HG03469 (cell line): ENCODE data around the gene CCM2.

Experiments
- ATAC-seq: cut with Tn5 transposase; IDR thresholded peaks from one replicate; pipeline ENCODE4 v1.9.1; 2021; ENCODE audit warnings: mild to moderate bottlenecking, moderate library complexity, moderate number of reproducible peaks; ENCODE audit not compliant: unreplicated experiment

CCM2 gene

DNA sequence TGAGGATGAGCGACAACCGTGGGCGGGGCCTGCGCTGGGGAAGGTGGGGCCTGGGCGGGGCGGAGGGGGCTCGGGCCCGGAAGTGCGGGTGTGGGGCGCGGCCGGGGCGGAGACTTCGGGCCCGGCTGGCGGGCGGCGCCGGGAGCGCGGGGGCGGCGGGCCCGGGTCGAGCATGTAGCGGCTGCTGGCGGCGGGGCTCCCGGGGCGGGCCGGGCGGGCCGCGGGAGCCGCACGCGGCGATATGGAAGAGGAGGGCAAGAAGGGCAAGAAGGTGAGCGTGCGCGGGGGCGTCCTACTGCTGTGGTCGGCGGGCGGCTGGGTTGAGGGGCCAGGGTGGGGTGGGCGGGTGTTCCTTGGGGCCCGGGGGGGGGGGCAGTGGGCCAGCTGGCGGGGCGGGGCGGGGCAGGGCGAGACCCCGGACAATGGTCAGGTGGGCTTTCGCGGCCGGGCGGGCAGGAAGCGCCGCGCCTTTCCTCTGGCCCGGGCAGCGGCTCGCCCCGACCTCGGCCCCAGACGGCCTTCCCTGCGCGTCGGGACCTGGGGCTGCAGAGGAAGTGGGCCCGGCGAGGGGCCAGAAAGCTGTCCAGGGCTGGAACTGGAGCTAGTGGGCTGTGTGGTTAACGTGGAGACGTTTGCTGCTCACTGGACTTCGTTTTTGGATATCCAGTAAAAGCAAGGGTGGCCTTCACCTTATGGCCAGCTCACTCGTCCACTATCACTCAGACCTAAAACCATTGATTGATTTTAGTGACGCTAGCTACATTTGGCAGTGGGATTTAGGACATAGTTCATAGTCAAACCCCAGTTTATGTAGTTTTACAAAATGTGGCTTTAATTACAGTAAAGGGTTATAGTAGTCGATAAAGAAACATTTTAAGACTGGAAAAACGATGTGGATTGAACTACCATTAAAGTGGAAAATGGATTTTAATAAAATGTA lies at the start of gene CCM2:
Gene CCM2 (plus strand): TSS at position 109 of the 940 bp plus-strand sequence. CDS start 133 bp downstream, at position 242.
- no peak for ATAC-seq

DNA sequence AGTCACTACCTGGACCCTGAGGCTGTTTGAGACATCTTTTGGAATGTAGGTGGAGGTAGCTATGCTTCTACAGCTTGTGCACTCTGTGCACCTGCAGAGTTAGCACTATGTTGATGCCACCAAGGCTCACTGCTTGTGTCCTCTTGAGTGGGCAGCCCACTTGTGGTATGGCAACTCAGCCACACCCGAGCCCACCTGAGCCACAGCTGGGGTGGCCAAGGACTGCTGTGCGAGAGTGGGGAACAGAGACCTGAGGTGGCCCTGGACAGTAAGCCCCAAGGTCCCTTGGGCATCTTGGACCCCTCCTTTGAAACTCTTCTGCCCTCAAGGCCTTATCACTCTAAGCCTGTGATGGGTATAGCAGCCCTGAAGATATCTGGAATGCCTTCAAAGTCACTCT lies 46.8 kb upstream of the CCM2 start:
- ATAC-seq: no peak

DNA sequence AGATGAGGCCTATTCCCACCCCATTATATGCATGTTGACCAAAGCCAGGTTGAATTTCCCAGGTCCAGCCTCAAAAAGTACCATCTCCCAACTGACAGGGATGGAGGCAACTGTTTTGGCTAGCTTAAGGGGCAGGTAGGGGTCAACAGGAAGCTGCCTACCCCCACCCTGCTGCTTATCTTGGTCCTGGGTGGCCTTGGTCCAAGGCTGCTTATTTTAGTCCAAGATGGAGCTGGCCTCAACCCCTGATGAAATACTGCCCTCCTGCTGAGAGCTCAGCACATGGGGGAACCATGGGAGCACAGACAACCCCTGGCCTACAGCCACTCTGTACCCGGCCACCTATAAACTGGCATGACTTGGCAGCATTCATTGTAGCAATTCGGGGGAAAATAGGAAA lies 44.3 kb upstream of the CCM2 start:
- no peak for ATAC-seq

DNA sequence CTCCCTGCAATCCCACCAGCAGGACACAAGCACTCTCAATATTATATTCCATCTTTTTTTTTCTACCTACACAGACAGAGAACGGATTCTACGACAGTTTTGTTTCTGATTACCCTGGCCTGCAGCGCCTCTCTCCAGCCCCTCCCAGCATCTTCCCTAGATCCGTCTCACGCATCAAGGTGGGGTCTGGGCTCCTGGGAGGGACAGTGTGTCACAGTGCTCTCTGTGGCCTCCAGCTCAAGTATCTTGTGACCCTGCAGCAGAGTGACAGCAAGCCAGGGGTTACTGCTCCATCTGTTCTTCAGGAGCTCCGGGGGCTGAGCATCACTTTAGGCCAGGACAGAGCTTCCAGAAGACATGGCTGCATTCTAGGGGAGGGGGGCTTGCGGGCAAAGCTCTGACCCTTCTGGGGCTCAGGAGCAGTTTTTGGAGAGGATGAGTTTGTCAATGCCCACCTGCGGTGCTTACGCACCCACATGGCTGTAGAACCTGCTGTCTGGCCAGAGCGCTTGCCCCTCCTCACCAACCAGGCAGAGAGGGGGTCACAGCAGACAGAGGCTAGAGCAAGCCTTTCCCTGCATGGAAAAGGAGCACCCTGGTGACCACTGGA lies 43.7 kb upstream of the CCM2 start:
- no peak for ATAC-seq

DNA sequence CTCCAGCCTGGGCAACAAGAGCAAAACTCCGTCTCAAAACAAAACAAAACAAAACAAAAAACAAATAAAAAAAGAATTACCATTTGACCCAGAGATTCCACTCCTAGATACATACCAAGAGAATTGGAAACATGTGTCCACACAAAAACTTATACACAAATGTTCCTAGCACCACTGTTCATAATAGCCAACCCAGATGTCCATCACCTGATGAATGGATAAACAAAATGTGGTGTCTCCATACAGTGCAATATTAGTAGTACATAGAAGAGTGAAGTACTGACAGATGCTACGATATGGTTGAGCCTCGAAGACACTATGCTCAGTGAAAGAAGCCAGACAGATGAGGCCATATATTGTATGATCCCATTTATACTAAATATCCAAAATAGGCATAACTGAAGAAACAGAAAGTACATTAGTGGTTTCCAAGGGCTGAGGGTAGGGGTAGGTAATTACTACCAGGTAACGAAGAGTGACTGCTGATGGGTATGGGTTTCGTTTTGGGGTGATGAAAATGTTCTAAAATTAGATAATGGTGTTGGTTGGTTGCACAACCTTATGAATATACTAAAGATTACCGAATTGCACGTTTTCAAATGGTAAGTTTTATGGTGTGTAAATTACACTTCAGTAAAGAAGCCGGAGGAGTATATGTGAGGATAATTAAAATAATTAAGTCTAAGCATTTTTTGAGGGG lies 41.2 kb upstream of the CCM2 start:
- no peak for ATAC-seq

DNA sequence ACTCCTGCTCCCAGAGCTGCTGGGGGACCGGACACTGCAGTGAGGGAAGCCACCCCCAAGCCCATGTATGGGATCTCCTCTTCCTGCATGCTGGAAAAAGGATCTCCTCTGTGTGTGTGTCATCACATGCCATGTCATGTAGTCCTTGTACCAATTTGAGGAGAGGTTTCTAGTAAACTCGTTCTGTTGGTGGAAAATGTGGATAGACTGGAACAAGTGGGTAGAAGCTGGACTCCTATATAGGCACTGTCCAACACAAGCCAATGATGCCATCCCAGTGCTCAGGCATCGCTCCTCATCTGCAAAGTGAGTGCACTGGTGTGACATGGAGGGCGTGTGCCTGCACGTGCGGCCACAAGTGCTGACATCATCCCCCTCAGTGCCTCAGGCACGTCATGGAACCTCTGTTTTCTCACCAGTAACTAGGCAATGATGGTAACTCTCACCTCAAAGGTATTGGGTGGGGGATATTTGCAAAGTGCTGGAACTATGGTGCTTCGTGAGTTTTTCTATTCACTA lies 40.5 kb upstream of the CCM2 start:
- no peak for ATAC-seq

DNA sequence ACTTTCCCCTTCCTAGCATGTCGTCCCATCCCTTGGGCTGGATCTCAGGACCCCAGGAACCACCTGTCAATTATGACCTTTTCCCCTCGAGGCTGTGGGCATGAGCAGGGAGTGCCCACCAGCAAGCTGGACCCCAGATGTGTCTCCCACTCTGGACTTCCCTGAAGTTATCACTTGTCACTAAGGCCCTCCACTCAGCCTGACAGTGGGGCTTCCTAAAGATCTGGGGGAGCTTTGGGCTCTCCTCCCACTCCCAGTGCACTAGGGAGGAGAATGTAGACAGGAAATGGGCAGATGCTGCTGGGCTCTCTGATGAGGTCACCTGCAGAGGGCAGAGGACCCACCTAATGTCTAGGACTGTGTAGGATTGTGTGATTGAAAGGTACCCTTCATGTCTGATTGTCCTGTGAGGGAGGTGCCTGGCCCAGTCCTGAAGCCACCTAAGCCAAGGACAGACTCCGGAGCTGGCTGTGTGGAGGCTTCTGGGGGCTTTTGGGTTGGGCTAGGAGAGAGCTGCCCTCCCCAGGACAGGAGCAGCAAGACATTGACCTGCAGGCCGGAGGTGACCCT lies 39.9 kb upstream of the CCM2 start:
- ATAC-seq: no peak

DNA sequence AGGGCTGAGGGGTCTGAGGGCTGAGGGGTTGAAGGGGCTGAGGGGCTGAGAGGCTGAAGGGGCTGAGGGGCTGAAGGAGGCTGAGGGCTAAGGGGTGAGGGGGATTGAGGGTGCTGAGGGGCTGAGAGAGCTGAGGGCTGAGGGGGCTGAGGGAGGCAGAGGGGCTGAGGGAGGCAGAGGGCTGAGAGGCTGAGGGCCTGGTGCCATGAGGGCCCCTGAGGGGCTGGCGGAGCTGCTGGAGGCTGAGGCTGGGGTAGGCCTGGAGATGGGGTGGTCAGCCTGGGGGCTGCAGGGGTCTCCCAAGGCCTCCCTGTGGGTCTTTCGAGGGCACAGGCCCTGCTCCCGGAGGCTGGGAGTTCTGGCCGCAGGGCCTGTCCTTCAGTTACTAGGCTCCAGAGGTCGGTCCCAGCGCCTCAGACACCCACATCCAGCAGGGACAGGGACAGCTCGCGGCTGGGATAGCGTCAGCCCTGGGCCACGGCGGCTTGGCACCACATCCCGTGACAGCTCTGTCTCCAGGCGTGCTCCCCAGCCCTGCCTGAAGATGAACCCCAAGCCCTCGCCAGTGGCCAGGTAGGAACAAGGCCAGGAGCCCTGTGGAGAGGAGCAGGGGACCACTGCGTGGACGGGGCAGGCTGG lies 38.0 kb upstream of the CCM2 start:
- ATAC-seq: no peak

DNA sequence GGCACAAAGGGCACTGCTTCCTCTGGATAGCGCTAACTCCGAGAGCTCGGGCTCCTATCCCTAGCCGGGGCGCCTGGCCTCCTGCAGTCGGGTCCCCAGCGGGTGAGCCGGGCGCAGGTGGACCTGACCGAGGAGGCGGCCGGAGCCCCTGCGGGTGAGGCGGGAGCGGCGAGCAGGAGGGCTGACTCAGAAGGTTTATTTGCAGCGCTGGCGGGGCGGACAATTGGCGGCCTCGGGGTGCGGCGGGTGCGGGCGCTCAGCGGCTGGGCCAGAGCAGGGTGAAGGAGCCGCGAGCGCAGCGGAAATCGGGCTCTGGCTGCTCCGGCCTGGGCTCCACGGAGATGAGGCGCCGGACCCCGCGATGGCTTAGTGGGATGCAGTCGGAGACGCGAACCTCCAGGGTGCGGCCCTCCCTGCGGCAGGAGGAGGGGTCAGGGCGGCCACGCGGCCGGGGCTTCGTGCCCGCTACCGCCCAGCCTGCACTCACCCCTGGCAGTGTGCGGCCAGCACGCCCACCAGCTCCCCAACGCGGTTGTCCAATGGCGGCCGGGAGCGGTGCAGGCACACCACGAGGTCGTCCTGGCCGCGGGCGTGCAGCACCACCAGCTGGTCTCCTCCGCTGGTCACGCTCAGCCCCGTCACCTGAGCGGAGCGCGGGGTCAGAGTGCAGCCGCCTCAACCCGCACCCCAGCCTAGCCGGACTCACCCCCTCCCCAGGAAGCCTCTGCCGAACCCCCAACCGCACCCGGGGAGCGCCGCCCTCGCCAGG lies 37.3 kb upstream of the CCM2 start:
- ATAC-seq: no peak

DNA sequence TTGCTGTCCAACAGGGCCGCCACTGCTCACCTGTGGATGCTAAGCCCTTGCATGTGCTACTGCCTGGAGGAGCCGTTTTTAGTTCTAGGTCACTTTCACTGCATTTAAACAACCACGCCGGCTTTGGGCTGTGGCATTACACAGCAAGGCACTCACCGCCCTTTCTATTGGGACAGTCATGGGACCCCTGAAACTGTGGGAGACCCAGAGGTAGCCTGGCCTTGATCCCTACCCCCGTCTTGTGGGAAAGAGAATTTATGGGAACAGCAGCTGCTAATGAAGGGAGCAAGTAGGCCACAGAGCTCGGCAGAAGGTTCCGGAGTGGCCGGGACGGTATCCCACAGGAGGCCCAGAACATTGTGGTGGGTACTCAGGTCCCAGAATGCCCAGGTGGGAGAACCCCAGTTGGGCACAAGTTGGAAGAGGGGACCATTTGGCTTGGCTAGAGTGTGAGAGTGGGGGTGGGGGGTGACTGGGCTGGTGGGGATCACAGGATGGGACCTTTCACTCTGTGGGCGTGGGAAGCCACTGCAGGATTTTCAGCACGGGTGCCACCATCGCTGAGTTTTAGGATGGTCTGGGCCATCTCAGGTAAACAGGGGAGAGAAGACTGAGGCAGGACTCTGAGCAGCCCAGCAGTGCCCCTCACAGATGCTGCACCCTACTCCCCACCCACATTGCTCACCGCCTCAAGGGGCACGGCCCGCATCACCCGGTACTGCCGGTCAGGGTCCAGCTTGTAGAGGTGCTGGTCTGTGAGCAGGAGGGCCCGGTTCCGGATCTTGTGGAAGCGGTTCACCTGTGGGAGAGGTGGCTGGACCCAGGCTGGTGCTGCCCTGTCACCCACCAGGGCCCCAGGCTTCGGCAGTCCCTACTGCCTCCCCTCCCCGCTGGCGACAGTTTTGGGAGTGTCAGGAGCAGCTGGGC lies 36.4 kb upstream of the CCM2 start:
- ATAC-seq: no peak

DNA sequence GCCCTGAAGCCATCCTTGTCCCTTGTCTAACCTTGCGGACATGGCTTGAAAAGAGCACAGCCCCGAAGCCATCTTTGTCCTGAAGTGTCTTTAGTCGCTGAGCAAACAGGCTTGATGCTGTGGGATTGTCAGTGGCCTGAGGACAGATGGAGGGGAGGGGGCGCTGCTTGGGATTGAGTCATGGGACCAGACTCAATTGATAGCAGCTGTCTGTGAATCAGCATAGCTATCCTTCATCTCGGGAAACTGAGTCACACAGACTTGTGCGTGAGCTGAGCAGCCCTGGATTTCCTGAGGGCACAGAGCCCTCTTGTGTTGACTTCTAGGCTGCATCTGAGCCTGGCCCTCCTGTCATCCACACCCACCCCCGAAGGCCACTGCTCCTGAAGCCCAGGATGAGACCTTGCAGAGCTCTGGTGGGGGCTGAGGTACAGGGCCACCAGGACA lies 35.6 kb upstream of the CCM2 start:
- no peak for ATAC-seq

DNA sequence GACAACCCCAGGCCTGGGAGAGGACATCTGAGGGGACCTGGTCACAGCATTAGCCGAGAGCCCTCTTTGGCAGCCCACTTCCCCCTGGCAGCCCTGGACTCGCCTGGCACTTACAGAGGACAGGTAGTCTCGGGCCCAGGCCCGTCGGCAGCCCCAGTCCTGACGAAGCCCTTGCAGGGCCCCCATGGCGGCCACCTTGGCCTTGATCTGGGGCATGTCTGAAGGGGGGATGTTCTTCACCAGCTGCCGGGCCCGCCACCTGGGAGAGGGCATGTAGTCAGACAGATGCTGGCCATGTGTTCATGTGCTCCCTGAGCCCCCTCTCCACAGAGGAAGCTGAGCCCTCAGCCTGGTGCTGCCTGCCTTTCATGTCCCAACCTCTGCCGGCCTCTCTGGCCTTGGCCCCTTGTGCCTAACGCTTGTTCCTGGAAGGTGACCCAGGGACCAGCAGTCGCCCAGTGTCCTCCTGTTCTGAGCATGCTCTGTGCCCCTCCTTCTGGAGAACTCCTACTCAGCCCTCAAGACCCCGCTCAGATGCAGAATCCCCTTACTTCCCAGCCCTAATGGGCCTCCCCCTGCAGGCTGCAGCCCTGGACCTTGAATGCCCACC lies 35.1 kb upstream of the CCM2 start:
- ATAC-seq: no peak

DNA sequence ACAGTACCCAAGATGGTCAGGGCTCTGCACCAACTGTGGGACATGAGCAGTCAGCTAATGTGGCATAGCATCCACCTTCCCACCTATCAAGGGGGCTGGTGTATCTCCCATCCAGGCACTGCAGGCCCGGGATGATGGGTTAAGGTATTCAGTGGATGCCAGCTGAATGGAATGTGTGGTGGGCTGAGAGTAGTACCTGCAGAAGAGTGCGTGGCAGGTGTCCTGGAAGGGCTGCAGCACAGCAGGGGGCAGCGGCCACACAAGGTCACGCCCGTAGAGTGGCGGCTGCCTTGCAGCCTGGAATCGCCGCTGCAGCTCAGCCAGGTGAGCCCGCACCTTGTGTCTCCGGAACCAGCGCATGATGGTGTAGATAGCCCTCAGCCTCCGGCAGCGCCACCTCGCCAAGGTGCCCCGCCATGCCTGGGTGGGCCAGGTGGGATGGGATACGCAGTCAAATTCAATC lies 34.5 kb upstream of the CCM2 start:
- no peak for ATAC-seq

DNA sequence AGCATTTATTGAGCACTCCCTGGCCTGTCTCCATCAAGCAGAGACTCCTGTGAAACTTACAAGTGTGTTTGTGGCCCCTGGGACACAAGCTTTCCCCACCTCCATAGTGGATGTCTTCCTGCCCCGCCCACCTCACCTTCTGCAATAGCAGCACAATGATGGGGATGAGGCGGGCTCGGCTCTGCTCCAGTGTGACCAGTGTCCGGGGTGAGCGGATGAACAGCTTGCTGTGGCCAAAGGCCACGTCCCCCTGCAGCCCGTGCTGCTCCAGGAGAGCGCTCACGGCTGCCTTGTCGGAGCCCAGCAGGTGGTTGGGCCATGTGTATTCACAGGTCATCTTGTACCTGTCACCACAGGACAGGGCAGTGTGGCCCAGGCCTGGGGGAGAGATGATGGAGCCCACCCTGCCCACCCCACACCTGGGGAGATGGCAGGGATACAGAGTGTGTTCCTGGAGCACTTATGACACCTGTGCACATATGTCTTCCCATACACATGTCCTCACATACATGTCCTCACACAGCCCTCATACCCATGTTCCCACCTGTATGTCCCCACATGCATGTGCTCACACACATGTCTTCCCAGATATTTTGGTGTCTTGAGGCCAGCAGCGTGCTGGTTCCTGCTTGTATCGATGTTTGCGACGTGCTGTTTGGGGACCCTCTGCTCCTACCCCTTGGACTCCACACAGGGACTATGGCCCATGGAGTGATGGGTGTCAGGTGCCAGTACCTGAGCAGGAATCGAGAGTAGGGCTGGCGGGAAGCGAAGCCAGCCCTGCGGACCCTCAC lies 33.9 kb upstream of the CCM2 start:
- no peak for ATAC-seq

DNA sequence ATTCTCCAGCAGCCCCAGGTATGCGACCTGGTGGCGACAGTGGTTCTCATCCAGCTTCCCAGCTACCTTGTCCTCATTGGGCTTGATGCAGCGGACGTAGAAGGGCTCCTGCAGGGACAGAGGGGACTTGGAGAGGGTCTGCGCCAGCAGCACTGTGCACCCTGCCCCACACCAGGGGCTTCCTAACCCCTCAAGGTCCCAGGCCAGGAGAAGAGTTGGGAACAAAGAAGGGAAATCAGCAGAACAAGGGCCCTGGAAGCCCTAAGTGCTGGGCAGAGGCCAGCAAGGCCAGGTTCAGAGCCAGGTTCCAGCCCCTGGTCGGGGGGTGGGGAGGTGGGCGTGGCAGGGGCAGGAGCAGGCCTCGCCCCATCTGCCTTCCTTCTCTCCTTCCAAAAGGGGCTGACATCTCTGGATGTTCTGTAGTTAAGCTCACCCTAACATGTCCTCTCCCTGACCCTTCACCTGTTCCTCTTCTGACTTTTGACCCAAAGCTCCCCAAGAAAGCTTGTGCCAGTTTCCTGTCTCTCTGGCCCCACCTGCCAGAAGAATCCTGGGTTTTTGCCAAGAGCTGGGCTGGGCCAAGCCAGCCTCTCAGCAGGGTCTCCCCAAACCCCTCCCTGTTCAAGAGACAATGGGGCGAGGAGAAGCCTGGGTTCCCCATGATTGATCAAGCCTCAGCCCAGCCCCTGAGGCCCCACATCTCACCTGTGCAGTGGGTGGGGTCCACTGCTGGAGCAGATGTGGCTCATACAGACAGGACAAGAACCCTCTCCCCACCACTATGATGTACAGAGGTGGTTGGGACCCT lies 33.1 kb upstream of the CCM2 start:
- ATAC-seq: no peak

DNA sequence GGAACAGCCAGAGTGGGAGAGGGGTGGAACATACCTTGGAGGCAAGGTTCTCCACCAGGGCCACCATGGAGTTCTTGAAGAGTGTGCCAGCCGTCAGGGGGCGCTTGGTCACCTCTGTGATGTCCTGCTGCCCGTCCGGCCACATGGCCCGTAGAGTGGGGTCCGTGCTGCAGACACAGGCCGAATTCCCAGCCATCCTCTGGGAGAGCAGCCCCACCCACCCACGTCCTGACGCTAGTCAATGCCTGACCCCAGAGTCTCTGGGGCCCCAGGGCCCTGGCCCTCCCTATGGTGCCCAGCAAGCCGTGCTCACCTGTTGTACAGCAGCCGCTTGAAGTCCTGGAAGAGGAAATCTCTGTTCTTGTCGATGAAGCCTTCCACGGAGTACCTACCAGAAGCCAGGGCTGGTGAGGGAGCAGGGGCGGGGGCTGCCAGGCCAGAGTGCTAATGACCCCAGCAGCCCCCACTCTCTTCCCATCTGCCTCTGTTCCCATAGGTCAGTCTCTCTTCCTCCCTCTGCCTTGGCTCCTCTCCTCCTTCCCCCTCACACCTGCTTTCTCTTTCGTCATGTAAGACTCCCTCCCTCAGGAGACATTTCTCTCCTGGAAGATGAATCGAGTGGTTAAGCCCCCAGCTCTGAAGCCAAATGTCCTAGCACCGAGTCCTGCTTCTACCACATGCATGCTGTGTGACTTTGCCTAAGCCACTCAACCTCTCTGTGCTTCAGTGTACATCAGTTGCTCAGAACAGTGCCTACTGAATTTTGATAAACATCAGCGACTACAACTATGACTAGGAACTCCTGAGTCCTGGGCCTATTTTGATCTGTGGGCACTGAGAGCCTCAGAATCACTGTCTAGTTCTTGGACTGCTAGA lies 32.2 kb upstream of the CCM2 start:
- no peak for ATAC-seq
